GM23338 (cell line): ENCODE measurements around the gene C1orf74. TPM values are rescaled to one million over a fixed set of nuclear protein-coding genes. Genes with fewer than 3 reads are reported as not detected.

Experiments
- ATAC-seq: fragments of 200-7000 bp; cut with Tn5 transposase; 3 replicates; pipeline ENCODE4 v1.9.1; 2020
- DNase-seq: peaks from one replicate; pipeline ENCODE4 v3.0.0-alpha.2; 2015; ENCODE audit warnings: low spot score
- H2AFZ ChIP-seq: fragments of 200-600 bp; sonication (generic); 2 replicates; pipeline ENCODE4 v1.8.0; 2016; ENCODE audit warnings: antibody characterized with exemption, mild to moderate bottlenecking, moderate library complexity
- H3F3A ChIP-seq: fragments of 200-600 bp; sonication (generic); replicated peaks from 2 replicates; pipeline ENCODE4 v1.8.0; 2017; ENCODE audit warnings: antibody characterized with exemption, mixed run types, low read depth
- H3K27ac ChIP-seq: fragments of 200-600 bp; sonication (generic); 2 replicates; pipeline ENCODE4 v1.6.1; 2016; ENCODE audit warnings: low read depth
- H3K27me3 ChIP-seq: fragments of 200-600 bp; sonication (generic); 2 replicates; pipeline ENCODE4 v1.8.0; 2016; ENCODE audit warnings: mild to moderate bottlenecking, mixed run types, moderate library complexity; ENCODE audit not compliant: insufficient read depth
- H3K36me3 ChIP-seq: fragments of 200-600 bp; sonication (generic); 2 replicates; pipeline ENCODE4 v1.8.0; 2016; ENCODE audit warnings: mild to moderate bottlenecking; ENCODE audit not compliant: insufficient read depth
- H3K4me1 ChIP-seq: fragments of 200-600 bp; sonication (generic); 2 replicates; pipeline ENCODE4 v1.8.0; 2016; ENCODE audit warnings: mild to moderate bottlenecking, moderate library complexity; ENCODE audit not compliant: insufficient read depth
- H3K4me2 ChIP-seq: fragments of 200-600 bp; sonication (generic); 2 replicates; pipeline ENCODE4 v1.7.1; 2017; ENCODE audit warnings: mixed run types
- H3K4me3 ChIP-seq: fragments of 200-600 bp; sonication (generic); 2 replicates; pipeline ENCODE4 v1.6.1; 2016; ENCODE audit warnings: mixed run types
- H3K79me2 ChIP-seq: fragments of 200-600 bp; sonication (generic); replicated peaks from 2 replicates; pipeline ENCODE4 v1.8.0; 2017; ENCODE audit warnings: mild to moderate bottlenecking; ENCODE audit not compliant: insufficient read depth
- H3K9me2 ChIP-seq: fragments of 200-600 bp; sonication (generic); 2 replicates; pipeline ENCODE4 v1.8.0; 2017; ENCODE audit not compliant: insufficient read depth
- H4K20me1 ChIP-seq: fragments of 200-600 bp; sonication (generic); replicated peaks from 2 replicates; pipeline ENCODE4 v1.8.0; 2017; ENCODE audit warnings: mild to moderate bottlenecking; ENCODE audit not compliant: insufficient read depth
- H3K27ac Mint-ChIP-seq: 2 replicates; pipeline ENCODE4 v1.8.0; 2020; ENCODE audit warnings: inconsistent platforms, mild to moderate bottlenecking, moderate library complexity, mixed read lengths
- H3K27me3 Mint-ChIP-seq: 3 replicates; pipeline ENCODE4 v1.8.0; 2022; ENCODE audit warnings: low read depth, mild to moderate bottlenecking, moderate library complexity, mixed read lengths, inconsistent platforms; ENCODE audit not compliant: insufficient read depth, poor library complexity
- H3K36me3 Mint-ChIP-seq: 3 replicates; pipeline ENCODE4 v1.8.0; 2021; ENCODE audit warnings: low read depth, mild to moderate bottlenecking, inconsistent platforms, moderate library complexity, mixed read lengths
- H3K4me1 Mint-ChIP-seq: 3 replicates; pipeline ENCODE4 v1.8.0; 2020; ENCODE audit warnings: mild to moderate bottlenecking, inconsistent platforms, mixed read lengths
- H3K4me3 Mint-ChIP-seq: 3 replicates; pipeline ENCODE4 v1.8.0; 2021; ENCODE audit warnings: moderate library complexity, mild to moderate bottlenecking, inconsistent platforms, mixed read lengths
- H3K9me3 Mint-ChIP-seq: 3 replicates; pipeline ENCODE4 v1.8.0; 2020; ENCODE audit warnings: moderate library complexity, mild to moderate bottlenecking, inconsistent platforms, mixed read lengths
- CREB1 ChIP-seq: fragments of 250-450 bp; sonication (Bioruptor Pico); IDR thresholded peaks from 2 replicates; pipeline ENCODE4 v1.5.0; 2020; ENCODE audit warnings: low read depth, mild to moderate bottlenecking, moderate library complexity
- CTCF ChIP-seq, 2 experiments: fragments of 200-600 bp in 1 of 2; sonication (generic) in 1 of 2; conservative IDR thresholded peaks; 2 replicates each; pipeline versions ENCODE4 v1.5.1 to v1.6.1; 2016 to 2017; ENCODE audit warnings: antibody characterized with exemption in 2 of 2, low read depth in 2 of 2, mild to moderate bottlenecking in 2 of 2, moderate library complexity in 1 of 2
- EZH2 ChIP-seq: fragments of 200-600 bp; sonication (generic); IDR thresholded peaks from one replicate; pipeline ENCODE4 v1.8.0; 2017; ENCODE audit warnings: antibody characterized with exemption, mild to moderate bottlenecking, low read depth; ENCODE audit not compliant: unreplicated experiment
- EZH2phosphoT487 ChIP-seq: fragments of 200-600 bp; sonication (generic); IDR thresholded peaks from one replicate; pipeline ENCODE4 v1.8.1; 2018; ENCODE audit warnings: antibody characterized with exemption; ENCODE audit not compliant: unreplicated experiment
- JUNB ChIP-seq: IDR thresholded peaks from one replicate; pipeline ENCODE4 v1.6.1; 2016; ENCODE audit warnings: antibody characterized with exemption; ENCODE audit not compliant: unreplicated experiment
- NANOG ChIP-seq: IDR thresholded peaks from 2 replicates; pipeline ENCODE4 v1.6.1; 2016; ENCODE audit warnings: antibody characterized with exemption, borderline replicate concordance
- POLR2AphosphoS5 ChIP-seq: IDR thresholded peaks from 2 replicates; pipeline ENCODE4 v1.6.1; 2016; ENCODE audit warnings: antibody characterized with exemption, low read depth
- STAT1 ChIP-seq: IDR thresholded peaks from one replicate; pipeline ENCODE4 v1.6.1; 2016; ENCODE audit warnings: antibody characterized with exemption; ENCODE audit not compliant: unreplicated experiment
- ZNF114 ChIP-seq: fragments of 250-450 bp; sonication (Bioruptor Pico); IDR thresholded peaks from 2 replicates; pipeline ENCODE4 v1.5.0; 2020; ENCODE audit warnings: mild to moderate bottlenecking, moderate library complexity
- ZNF331 ChIP-seq: fragments of 250-450 bp; sonication (Bioruptor Pico); IDR thresholded peaks from 2 replicates; pipeline ENCODE4 v1.5.0; 2020; ENCODE audit warnings: low read depth, mild to moderate bottlenecking, moderate library complexity
- polyA plus RNA-seq: library from polyadenylated mRNA; unstranded; fragments of >200 nt; fragmentation: Nextera tagmentation; extraction: Ambion mirVana; gene quantifications from 2 replicates; pipeline ENCODE4 v1.2.1, GENCODE V29; 2016
- total RNA-seq: library from RNA; depleted of rRNA; stranded (reverse); fragments of >200 nt; shearing (Covaris generic); gene quantifications from 2 replicates; pipeline ENCODE4 v1.2.3, GENCODE V29; 2014
- TF ChIP-seq, protein P1 (sequence below): fragments of 250-450 bp; sonication (Bioruptor Pico); IDR thresholded peaks from 2 replicates; pipeline ENCODE4 v1.5.0; 2020; ENCODE audit warnings: mild to moderate bottlenecking, moderate library complexity
- TF ChIP-seq, protein P2 (sequence below): IDR thresholded peaks from 2 replicates; pipeline ENCODE4 v1.6.1; 2016; ENCODE audit warnings: antibody characterized with exemption

C1orf74 gene
- total and polyA plus RNA-seq, 2 experiments from 2014 or later, result 2.8 to 3.9 TPM

- no peaks in the 10 kb centered on the region for H4K20me1 ChIP-seq
- no peaks in the 10 kb centered on the region for H3K9me3 Mint-ChIP-seq
- H3F3A ChIP-seq, result no peaks in the 10 kb centered on the region
- peaks cover 9% of the 10 kb centered on the region for H3K4me1 ChIP-seq
- DNase-seq, result no peak
- ATAC-seq, result no peak
- peaks cover 5% of the 10 kb centered on the region; the same call in 1 of the 2 replicates for H3K79me2 ChIP-seq
- H3K36me3 ChIP-seq, result no peaks in the 10 kb centered on the region
- no peak overlapping the region for H3K4me3 Mint-ChIP-seq
- peaks cover 9% of the 10 kb centered on the region for H3K4me1 Mint-ChIP-seq
- no peak overlapping the region for H3K27ac Mint-ChIP-seq
- H3K9me2 ChIP-seq, result no peaks in the 10 kb centered on the region
- H3K4me2 ChIP-seq, result no peak overlapping the region
- no peaks in the 10 kb centered on the region for H3K27me3 ChIP-seq
- no peak overlapping the region for H3K4me3 ChIP-seq
- H2AFZ ChIP-seq, result 0 out of 2 replicates have a peak overlapping the region, but pooled peaks have one; percentile 14
- TF ChIP-seq ZNF114 (CRISPR knock-in tag) (no peak), STAT1 (no peak), EZH2 (no peak), CREB1 (CRISPR knock-in tag) (no peak), EZH2phosphoT487 (no peak), POLR2AphosphoS5 (no peak), JUNB (no peak), NANOG (no peak), ZNF331 (CRISPR knock-in tag) (no peak), CTCF (conservative IDR thresholded peaks at IDR 0.05; ENCODE audit: low read depth in 2 of 2) (no peak)
- TF ChIP-seq, protein P1, sequence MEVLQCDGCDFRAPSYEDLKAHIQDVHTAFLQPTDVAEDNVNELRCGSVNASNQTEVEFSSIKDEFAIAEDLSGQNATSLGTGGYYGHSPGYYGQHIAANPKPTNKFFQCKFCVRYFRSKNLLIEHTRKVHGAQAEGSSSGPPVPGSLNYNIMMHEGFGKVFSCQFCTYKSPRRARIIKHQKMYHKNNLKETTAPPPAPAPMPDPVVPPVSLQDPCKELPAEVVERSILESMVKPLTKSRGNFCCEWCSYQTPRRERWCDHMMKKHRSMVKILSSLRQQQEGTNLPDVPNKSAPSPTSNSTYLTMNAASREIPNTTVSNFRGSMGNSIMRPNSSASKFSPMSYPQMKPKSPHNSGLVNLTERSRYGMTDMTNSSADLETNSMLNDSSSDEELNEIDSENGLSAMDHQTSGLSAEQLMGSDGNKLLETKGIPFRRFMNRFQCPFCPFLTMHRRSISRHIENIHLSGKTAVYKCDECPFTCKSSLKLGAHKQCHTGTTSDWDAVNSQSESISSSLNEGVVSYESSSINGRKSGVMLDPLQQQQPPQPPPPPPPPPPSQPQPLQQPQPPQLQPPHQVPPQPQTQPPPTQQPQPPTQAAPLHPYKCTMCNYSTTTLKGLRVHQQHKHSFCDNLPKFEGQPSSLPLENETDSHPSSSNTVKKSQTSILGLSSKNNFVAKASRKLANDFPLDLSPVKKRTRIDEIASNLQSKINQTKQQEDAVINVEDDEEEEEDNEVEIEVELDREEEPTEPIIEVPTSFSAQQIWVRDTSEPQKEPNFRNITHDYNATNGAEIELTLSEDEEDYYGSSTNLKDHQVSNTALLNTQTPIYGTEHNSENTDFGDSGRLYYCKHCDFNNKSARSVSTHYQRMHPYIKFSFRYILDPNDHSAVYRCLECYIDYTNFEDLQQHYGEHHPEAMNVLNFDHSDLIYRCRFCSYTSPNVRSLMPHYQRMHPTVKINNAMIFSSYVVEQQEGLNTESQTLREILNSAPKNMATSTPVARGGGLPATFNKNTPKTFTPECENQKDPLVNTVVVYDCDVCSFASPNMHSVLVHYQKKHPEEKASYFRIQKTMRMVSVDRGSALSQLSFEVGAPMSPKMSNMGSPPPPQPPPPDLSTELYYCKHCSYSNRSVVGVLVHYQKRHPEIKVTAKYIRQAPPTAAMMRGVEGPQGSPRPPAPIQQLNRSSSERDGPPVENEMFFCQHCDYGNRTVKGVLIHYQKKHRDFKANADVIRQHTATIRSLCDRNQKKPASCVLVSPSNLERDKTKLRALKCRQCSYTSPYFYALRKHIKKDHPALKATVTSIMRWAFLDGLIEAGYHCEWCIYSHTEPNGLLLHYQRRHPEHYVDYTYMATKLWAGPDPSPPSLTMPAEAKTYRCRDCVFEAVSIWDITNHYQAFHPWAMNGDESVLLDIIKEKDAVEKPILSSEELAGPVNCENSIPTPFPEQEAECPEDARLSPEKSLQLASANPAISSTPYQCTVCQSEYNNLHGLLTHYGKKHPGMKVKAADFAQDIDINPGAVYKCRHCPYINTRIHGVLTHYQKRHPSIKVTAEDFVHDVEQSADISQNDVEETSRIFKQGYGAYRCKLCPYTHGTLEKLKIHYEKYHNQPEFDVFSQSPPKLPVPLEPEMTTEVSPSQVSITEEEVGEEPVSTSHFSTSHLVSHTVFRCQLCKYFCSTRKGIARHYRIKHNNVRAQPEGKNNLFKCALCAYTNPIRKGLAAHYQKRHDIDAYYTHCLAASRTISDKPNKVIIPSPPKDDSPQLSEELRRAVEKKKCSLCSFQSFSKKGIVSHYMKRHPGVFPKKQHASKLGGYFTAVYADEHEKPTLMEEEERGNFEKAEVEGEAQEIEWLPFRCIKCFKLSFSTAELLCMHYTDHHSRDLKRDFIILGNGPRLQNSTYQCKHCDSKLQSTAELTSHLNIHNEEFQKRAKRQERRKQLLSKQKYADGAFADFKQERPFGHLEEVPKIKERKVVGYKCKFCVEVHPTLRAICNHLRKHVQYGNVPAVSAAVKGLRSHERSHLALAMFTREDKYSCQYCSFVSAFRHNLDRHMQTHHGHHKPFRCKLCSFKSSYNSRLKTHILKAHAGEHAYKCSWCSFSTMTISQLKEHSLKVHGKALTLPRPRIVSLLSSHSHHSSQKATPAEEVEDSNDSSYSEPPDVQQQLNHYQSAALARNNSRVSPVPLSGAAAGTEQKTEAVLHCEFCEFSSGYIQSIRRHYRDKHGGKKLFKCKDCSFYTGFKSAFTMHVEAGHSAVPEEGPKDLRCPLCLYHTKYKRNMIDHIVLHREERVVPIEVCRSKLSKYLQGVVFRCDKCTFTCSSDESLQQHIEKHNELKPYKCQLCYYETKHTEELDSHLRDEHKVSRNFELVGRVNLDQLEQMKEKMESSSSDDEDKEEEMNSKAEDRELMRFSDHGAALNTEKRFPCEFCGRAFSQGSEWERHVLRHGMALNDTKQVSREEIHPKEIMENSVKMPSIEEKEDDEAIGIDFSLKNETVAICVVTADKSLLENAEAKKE (CRISPR knock-in tag), result no peak
- TF ChIP-seq, protein P2, sequence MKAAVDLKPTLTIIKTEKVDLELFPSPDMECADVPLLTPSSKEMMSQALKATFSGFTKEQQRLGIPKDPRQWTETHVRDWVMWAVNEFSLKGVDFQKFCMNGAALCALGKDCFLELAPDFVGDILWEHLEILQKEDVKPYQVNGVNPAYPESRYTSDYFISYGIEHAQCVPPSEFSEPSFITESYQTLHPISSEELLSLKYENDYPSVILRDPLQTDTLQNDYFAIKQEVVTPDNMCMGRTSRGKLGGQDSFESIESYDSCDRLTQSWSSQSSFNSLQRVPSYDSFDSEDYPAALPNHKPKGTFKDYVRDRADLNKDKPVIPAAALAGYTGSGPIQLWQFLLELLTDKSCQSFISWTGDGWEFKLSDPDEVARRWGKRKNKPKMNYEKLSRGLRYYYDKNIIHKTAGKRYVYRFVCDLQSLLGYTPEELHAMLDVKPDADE, result no peak
- H3K36me3 Mint-ChIP-seq, result no peaks in the 10 kb centered on the region
- H3K27ac ChIP-seq, result no peak overlapping the region
- H3K27me3 Mint-ChIP-seq, result peaks cover 5% of the 10 kb centered on the region
These were observed 25.3 kb upstream of the C1orf74 start for GRCh38 chr1:209809611-209810010.
